Panc1 (cell line): ENCODE results near the gene CEMIP.

Source experiments
- TCF7L2 ChIP-seq: IDR thresholded peaks from 2 replicates; pipeline ENCODE4 v1.6.1; 2011; ENCODE audit warnings: mild to moderate bottlenecking, low read depth, low read length, inconsistent platforms
- TF ChIP-seq, protein P1 (sequence below): fragments of 450-650 bp; IDR thresholded peaks from 2 replicates; pipeline ENCODE4 v1.5.1; 2017; ENCODE audit warnings: mild to moderate bottlenecking
- TF ChIP-seq, protein P2 (sequence below), 2 experiments: IDR thresholded peaks; 2 replicates each; pipeline ENCODE4 v1.6.1; 2011 to 2012; ENCODE audit warnings: low read depth in 2 of 2, control low read depth in 1 of 2, low read length in 1 of 2, mild to moderate bottlenecking in 1 of 2, moderate library complexity in 1 of 2; ENCODE audit not compliant: insufficient read depth in 1 of 2

DNA sequence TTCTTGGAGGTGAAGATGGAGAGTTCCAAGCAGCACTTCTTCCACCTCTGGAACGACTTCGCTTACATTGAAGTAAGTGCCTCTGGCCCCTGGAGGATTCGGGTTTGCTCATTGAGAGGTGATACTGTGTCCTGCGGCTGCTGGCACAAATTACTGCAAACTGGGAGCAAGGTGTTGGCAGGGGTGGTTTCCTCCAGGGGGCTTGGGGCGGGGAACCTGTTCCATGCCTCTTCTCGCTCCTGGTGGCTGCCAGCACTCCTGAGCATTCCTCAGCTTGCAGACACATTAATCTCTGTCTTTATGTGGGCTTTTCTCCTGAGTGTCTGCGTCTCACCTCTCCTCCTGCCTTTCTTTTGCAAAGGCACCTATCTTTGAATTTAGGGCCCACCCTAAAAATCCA is 163.1 kb downstream of the CEMIP start:
- TF ChIP-seq, protein P1, sequence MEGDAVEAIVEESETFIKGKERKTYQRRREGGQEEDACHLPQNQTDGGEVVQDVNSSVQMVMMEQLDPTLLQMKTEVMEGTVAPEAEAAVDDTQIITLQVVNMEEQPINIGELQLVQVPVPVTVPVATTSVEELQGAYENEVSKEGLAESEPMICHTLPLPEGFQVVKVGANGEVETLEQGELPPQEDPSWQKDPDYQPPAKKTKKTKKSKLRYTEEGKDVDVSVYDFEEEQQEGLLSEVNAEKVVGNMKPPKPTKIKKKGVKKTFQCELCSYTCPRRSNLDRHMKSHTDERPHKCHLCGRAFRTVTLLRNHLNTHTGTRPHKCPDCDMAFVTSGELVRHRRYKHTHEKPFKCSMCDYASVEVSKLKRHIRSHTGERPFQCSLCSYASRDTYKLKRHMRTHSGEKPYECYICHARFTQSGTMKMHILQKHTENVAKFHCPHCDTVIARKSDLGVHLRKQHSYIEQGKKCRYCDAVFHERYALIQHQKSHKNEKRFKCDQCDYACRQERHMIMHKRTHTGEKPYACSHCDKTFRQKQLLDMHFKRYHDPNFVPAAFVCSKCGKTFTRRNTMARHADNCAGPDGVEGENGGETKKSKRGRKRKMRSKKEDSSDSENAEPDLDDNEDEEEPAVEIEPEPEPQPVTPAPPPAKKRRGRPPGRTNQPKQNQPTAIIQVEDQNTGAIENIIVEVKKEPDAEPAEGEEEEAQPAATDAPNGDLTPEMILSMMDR = no peak
- TF ChIP-seq TCF7L2 = no peak
- TF ChIP-seq, protein P2, sequence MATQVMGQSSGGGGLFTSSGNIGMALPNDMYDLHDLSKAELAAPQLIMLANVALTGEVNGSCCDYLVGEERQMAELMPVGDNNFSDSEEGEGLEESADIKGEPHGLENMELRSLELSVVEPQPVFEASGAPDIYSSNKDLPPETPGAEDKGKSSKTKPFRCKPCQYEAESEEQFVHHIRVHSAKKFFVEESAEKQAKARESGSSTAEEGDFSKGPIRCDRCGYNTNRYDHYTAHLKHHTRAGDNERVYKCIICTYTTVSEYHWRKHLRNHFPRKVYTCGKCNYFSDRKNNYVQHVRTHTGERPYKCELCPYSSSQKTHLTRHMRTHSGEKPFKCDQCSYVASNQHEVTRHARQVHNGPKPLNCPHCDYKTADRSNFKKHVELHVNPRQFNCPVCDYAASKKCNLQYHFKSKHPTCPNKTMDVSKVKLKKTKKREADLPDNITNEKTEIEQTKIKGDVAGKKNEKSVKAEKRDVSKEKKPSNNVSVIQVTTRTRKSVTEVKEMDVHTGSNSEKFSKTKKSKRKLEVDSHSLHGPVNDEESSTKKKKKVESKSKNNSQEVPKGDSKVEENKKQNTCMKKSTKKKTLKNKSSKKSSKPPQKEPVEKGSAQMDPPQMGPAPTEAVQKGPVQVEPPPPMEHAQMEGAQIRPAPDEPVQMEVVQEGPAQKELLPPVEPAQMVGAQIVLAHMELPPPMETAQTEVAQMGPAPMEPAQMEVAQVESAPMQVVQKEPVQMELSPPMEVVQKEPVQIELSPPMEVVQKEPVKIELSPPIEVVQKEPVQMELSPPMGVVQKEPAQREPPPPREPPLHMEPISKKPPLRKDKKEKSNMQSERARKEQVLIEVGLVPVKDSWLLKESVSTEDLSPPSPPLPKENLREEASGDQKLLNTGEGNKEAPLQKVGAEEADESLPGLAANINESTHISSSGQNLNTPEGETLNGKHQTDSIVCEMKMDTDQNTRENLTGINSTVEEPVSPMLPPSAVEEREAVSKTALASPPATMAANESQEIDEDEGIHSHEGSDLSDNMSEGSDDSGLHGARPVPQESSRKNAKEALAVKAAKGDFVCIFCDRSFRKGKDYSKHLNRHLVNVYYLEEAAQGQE (IDR thresholded peaks at IDR 0.05; ENCODE audit: insufficient read depth in 1 of 2, low read depth in 2 of 2, low read length in 1 of 2) = no peak
